Measurements from ENCODE around the gene NOS2.
"Not testable (repeated sequence)": the region's sequence is repeated elsewhere in the genome, so short reads cannot be mapped to it uniquely, and the experiment has no call there.

NOS2 gene

GRCh38 chr17:27837769-27838168 lies 37.4 kb upstream of the NOS2 start:
- DNase-seq (ENCODE audit: low read depth); H3K4me3 ChIP-seq (ENCODE audit: low read length): not testable (repeated sequence)

- no peak for TF ChIP-seq CTCF (conservative IDR thresholded peaks at IDR 0.05; ENCODE audit: low read depth, low read length)
- no peak for DNase-seq (ENCODE audit: low read depth)
- no peak overlapping the region for H3K4me3 ChIP-seq (ENCODE audit: low read length)
These were observed 36.3 kb upstream of the NOS2 start for GRCh38 chr17:27836651-27837050.

- no peak for TF ChIP-seq CTCF (conservative IDR thresholded peaks at IDR 0.05; ENCODE audit: low read depth, low read length)
- DNase-seq (ENCODE audit: low read depth), result no peak
- no peak overlapping the region for H3K4me3 ChIP-seq (ENCODE audit: low read length)
These were observed 34.2 kb upstream of the NOS2 start for GRCh38 chr17:27834571-27834970.

- TF ChIP-seq CTCF (conservative IDR thresholded peaks at IDR 0.05; ENCODE audit: low read depth, low read length), result no peak
- no peak overlapping the region for H3K4me3 ChIP-seq (ENCODE audit: low read length)
- no peak for DNase-seq (ENCODE audit: low read depth)
These were observed 32.5 kb upstream of the NOS2 start for GRCh38 chr17:27832831-27833230.

DNA sequence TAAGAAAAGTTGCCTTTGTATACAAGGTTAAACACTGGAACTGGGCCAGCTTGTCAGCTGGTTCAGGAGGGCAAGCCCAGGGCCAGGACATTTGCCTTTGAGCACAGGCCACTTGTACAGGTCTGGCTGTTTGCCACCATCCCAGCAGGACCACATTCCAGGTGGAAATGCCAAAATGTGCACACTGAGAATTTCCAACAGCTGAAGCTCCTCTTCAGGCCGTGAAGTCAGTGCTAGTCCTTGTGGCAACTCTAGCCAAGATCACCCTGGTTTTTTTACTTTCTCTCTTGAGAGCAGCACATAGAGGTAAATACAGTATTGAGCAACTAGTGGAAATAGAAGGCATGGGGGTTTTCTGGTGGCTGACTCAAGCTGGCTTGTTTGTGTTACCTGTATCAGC lies 29.6 kb upstream of the NOS2 start:
- DNase-seq (ENCODE audit: low read depth); H3K4me3 ChIP-seq (ENCODE audit: low read length): not testable (repeated sequence)

GRCh38 chr17:27829143-27829711 lies 28.9 kb upstream of the NOS2 start:
- not testable (repeated sequence) for DNase-seq (ENCODE audit: low read depth); H3K4me3 ChIP-seq (ENCODE audit: low read length)

DNA sequence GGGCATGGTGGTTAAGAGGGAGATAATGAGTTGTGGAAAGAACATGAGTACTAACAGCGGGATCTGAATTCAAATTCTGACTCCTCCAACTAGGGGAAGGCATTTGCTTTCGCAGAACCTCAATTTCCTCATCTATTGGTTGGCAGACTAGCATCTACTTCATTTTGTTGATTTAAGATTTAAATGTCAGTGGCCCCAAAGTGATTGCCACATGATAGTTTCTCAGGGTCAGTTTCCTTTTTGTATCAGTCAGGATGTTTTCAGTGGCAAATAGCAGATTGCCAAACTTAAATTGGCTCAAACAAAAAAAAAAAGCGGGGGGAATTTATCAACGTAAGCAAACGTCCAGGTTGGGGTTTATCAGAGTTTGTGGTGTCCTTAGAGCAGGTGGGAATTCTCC lies 25.1 kb upstream of the NOS2 start:
- H3K4me3 ChIP-seq (ENCODE audit: low read length), result no peak overlapping the region
- no peak for TF ChIP-seq CTCF (conservative IDR thresholded peaks at IDR 0.05; ENCODE audit: low read depth, low read length)
- no peak for DNase-seq (ENCODE audit: low read depth)

DNA sequence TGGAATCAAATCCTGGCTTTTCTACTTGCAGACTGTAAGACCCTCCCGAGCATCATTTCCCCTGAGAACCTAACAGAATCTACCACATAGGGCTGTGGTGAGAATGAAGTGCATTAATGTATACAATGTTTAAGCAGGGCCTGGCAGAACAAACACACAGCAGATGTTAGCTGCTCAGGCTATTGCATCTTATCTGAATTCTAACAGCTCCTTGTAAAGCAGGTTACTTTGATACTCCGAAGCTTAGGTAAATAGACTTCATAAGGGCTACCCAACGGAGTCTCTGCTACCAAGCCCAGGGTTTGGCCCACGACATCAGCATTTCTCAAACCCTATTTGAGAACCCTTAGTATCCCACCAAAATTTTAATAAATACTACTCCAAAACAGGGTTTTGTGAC lies 24.4 kb upstream of the NOS2 start:
- TF ChIP-seq CTCF (conservative IDR thresholded peaks at IDR 0.05; ENCODE audit: low read depth, low read length), result no peak
- DNase-seq (ENCODE audit: low read depth), result no peak

GRCh38 chr17:27824176-27824715 lies 23.9 kb upstream of the NOS2 start:
- TF ChIP-seq CTCF (conservative IDR thresholded peaks at IDR 0.05; ENCODE audit: low read depth, low read length), result no peak
- DNase-seq (ENCODE audit: low read depth), result no peak
- no peak overlapping the region for H3K4me3 ChIP-seq (ENCODE audit: low read length)

More for the DNA sequence above, 24.4 kb upstream of the NOS2 start:
- no peak overlapping the region for H3K4me3 ChIP-seq (ENCODE audit: low read length)

- DNase-seq (ENCODE audit: low read depth), result not testable (repeated sequence)
These were observed 21.8 kb upstream of the NOS2 start for GRCh38 chr17:27822108-27822507.

More at GRCh38 chr17:27822108-27822507, 21.8 kb upstream of the NOS2 start:
- not testable (repeated sequence) for H3K4me3 ChIP-seq (ENCODE audit: low read length)

Data from retinal pigment epithelial cell (primary cell).